K562 (cell line): ENCODE data around the gene RGR. TPM values are rescaled to one million over a fixed set of nuclear protein-coding genes. Genes with fewer than 3 reads are reported as not detected.
A peak's percentile ranks its signal among the peaks of the same experiment; 100 is the strongest.

Experiments
- ADNP ChIP-seq: fragments of 200-800 bp; sonication (Bioruptor generic); IDR thresholded peaks from 2 replicates; pipeline ENCODE4 v1.6.1; 2016; ENCODE audit warnings: missing genetic modification characterization, missing compliant biosample characterization
- BHLHE40 ChIP-seq: IDR thresholded peaks from 2 replicates; pipeline ENCODE4 v1.6.1; 2011; ENCODE audit warnings: low read length, improper control_type of control experiment
- CTBP1 ChIP-seq: fragments of 450-650 bp; IDR thresholded peaks from 2 replicates; pipeline ENCODE4 v1.6.1; 2016; ENCODE audit warnings: borderline replicate concordance
- CXXC5 ChIP-seq: fragments of 250-450 bp; sonication (Bioruptor Pico); IDR thresholded peaks from 2 replicates; pipeline ENCODE4 v1.8.0; 2022; ENCODE audit warnings: inconsistent platforms, mild to moderate bottlenecking, moderate library complexity
- DIDO1 ChIP-seq: fragments of 450-650 bp; IDR thresholded peaks from 2 replicates; pipeline ENCODE4 v1.6.1; 2016; ENCODE audit warnings: low read depth, missing biosample characterization, missing genetic modification characterization
- ELF1 ChIP-seq: fragments of 200-800 bp; sonication (Bioruptor generic); IDR thresholded peaks from 2 replicates; pipeline ENCODE4 v1.6.1; 2016; ENCODE audit warnings: missing genetic modification characterization, missing compliant biosample characterization
- FOXA3 ChIP-seq, 2 experiments: fragments of 450-650 bp in 1 of 2; sonication (generic) in 1 of 2; formaldehyde crosslinking; IDR thresholded peaks in 1 of 2; conservative IDR thresholded peaks in 1 of 2; 2 replicates each; pipeline versions ENCODE4 v1.4.0 to v1.8.0; 2020 to 2022; ENCODE audit warnings: mild to moderate bottlenecking in 2 of 2, missing genetic modification reagents in 1 of 2
- HMG20B ChIP-seq: fragments of 250-450 bp; sonication (Bioruptor Pico); IDR thresholded peaks from 2 replicates; pipeline ENCODE4 v1.5.0; 2021; ENCODE audit warnings: mild to moderate bottlenecking
- IFI16 ChIP-seq: fragments of 250-450 bp; sonication (Bioruptor Pico); IDR thresholded peaks from 2 replicates; pipeline ENCODE4 v2.1.2; 2022; ENCODE audit warnings: mild to moderate bottlenecking, inconsistent platforms
- ILK ChIP-seq: fragments of 450-650 bp; IDR thresholded peaks from 2 replicates; pipeline ENCODE4 v1.6.1; 2016; ENCODE audit warnings: missing genetic modification characterization, low read depth, mild to moderate bottlenecking, missing compliant biosample characterization, moderate library complexity, borderline replicate concordance
- LCOR ChIP-seq: sonication (generic); formaldehyde crosslinking; IDR thresholded peaks from 2 replicates; pipeline ENCODE4 v1.8.0; 2022; ENCODE audit warnings: mild to moderate bottlenecking, missing genetic modification reagents
- MTA2 ChIP-seq: fragments of 450-650 bp; IDR thresholded peaks from 2 replicates; pipeline ENCODE4 v1.6.1; 2016; ENCODE audit warnings: low read depth
- PTTG1 ChIP-seq: fragments of 450-650 bp; IDR thresholded peaks from 2 replicates; pipeline ENCODE4 v1.6.1; 2016; ENCODE audit warnings: low read depth, mild to moderate bottlenecking, missing genetic modification characterization, missing compliant biosample characterization
- RBM15 ChIP-seq: fragments of 200-400 bp; formaldehyde crosslinking; IDR thresholded peaks from 2 replicates; pipeline ENCODE4 v1.6.1; 2018; ENCODE audit warnings: mild to moderate bottlenecking, low read length, moderate library complexity; ENCODE audit not compliant: insufficient read depth
- SMARCC2 ChIP-seq: fragments of 450-650 bp; IDR thresholded peaks from 2 replicates; pipeline ENCODE4 v1.6.1; 2017; ENCODE audit warnings: antibody characterized with exemption, moderate library complexity, mild to moderate bottlenecking, low read depth
- TSC22D4 ChIP-seq: fragments of 450-650 bp; IDR thresholded peaks from 2 replicates; pipeline ENCODE4 v1.6.1; 2016; ENCODE audit warnings: missing genetic modification characterization, missing biosample characterization, control low read depth
- ZBTB40 ChIP-seq, 2 experiments: fragments of 450-650 bp in 1 of 2; sonication (generic) in 1 of 2; formaldehyde crosslinking in 1 of 2; IDR thresholded peaks; 2 replicates each; pipeline versions ENCODE4 v1.7.1 to v1.9.0; 2016 to 2022; ENCODE audit warnings: inconsistent platforms in 1 of 2, mild to moderate bottlenecking in 1 of 2, missing genetic modification reagents in 1 of 2
- ZNF830 ChIP-seq: fragments of 250-450 bp; sonication (Bioruptor Pico); IDR thresholded peaks from 2 replicates; pipeline ENCODE4 v1.5.0; 2021; ENCODE audit warnings: mild to moderate bottlenecking
- ZSCAN29 ChIP-seq: fragments of 450-650 bp; IDR thresholded peaks from 2 replicates; pipeline ENCODE4 v1.6.1; 2017
- polyA plus RNA-seq, 8 experiments: library from polyadenylated mRNA; depleted of rRNA in 4 of 8; stranded (reverse) in 5 of 8; unstranded in 3 of 8; fragments of >200 nt; fragmentation: Nextera tagmentation in 2 of 8; fragmentation: Illumina TruSeq in 1 of 8; extraction: Ambion mirVana in 2 of 8; extraction: Trizol in 1 of 8; gene quantifications; 2 replicates each; pipeline versions ENCODE4 v1.2.1 to v1.2.3, GENCODE V29; 2011 to 2014; ENCODE audit warnings: inconsistent platforms in 1 of 8, missing spikeins in 1 of 8
- total RNA-seq, 7 experiments: library from RNA; depleted of rRNA in 6 of 7; stranded (reverse); fragments of >200 nt in 6 of 7; fragmentation: Illumina TruSeq in 2 of 7; extraction: Trizol in 2 of 7; gene quantifications; 2 replicates each; pipeline versions ENCODE4 v1.2.1 to v1.2.3, GENCODE V29; 2011 to 2021; ENCODE audit warnings: low replicate concordance in 1 of 7
- TF ChIP-seq, protein P1 (sequence below): fragments of 450-650 bp; conservative IDR thresholded peaks from 2 replicates; pipeline ENCODE4 v1.6.1; 2016; ENCODE audit warnings: missing genetic modification characterization, low read depth, mild to moderate bottlenecking, missing compliant biosample characterization, moderate library complexity

RGR gene
- total and polyA plus RNA-seq, 9 of the 15 experiments (the other 6 are each of a cell fraction or from before 2014, with no cell fraction given): not detected

- no peak for TF ChIP-seq ZBTB40 (IDR thresholded peaks at IDR 0.05)
- no peak for TF ChIP-seq ZBTB40 (CRISPR knock-in tag; IDR thresholded peaks at IDR 0.05)
- TF ChIP-seq CXXC5 (CRISPR knock-in tag): peak; percentile 58
- TF ChIP-seq, protein P1, sequence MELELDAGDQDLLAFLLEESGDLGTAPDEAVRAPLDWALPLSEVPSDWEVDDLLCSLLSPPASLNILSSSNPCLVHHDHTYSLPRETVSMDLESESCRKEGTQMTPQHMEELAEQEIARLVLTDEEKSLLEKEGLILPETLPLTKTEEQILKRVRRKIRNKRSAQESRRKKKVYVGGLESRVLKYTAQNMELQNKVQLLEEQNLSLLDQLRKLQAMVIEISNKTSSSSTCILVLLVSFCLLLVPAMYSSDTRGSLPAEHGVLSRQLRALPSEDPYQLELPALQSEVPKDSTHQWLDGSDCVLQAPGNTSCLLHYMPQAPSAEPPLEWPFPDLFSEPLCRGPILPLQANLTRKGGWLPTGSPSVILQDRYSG (tag): no peak
- TF ChIP-seq IFI16 (CRISPR knock-in tag): no peak
- TF ChIP-seq CTBP1: peak; percentile 31; the same call in 1 of the 2 replicates
- no peak for TF ChIP-seq ELF1 (tag)
- no peak for TF ChIP-seq ZSCAN29
- no peak for TF ChIP-seq PTTG1 (tag)
- TF ChIP-seq LCOR: no peak
- no peak for TF ChIP-seq HMG20B (CRISPR knock-in tag)
- TF ChIP-seq ILK (tag): no peak
- no peak for TF ChIP-seq DIDO1 (tag)
- TF ChIP-seq RBM15: no peak
- no peak for TF ChIP-seq FOXA3 (CRISPR knock-in tag; conservative IDR thresholded peaks at IDR 0.05 in 1 of 2, IDR thresholded peaks at IDR 0.05 in 1 of 2)
- TF ChIP-seq MTA2: peak; percentile 39; the same call in 1 of the 2 replicates
- TF ChIP-seq ADNP (tag): no peak
- TF ChIP-seq ZNF830 (CRISPR knock-in tag): no peak
- TF ChIP-seq TSC22D4: no peak
- peak; percentile 93 for TF ChIP-seq BHLHE40
- TF ChIP-seq SMARCC2: no peak
These were observed 44.2 kb upstream of the RGR start (continued) for GRCh38 chr10:84200537-84201243.
